Breast epithelium (tissue), 3 donors: ENCODE results near the gene ME3.

Experiments
- CTCF ChIP-seq, 3 donors: fragments of 450-650 bp; IDR thresholded peaks; one replicate each; pipeline ENCODE4 v1.5.1; 2016 to 2017; ENCODE audit warnings: antibody characterized with exemption in 3 of 3, mild to moderate bottlenecking in 3 of 3, moderate library complexity in 3 of 3
- POLR2A ChIP-seq: fragments of 450-650 bp; IDR thresholded peaks from one replicate; pipeline ENCODE4 v1.6.1; 2016; ENCODE audit warnings: antibody characterized with exemption, mild to moderate bottlenecking, moderate library complexity
- POLR2AphosphoS5 ChIP-seq, 3 donors: sonication (generic); formaldehyde crosslinking; IDR thresholded peaks; one replicate each; pipeline ENCODE4 v1.6.1; 2017; ENCODE audit warnings: antibody characterized with exemption in 3 of 3

- TF ChIP-seq POLR2AphosphoS5 (IDR thresholded peaks at IDR 0.05) (no peak), CTCF (IDR thresholded peaks at IDR 0.05) (no peak), POLR2A (no peak)
These were observed 258.4 kb downstream of the ME3 start for GRCh38 chr11:86414032-86414431.
